ENCODE data around the gene TEAD3.
A peak's percentile ranks its signal among the peaks of the same experiment; 100 is the strongest.

TEAD3 gene

DNA sequence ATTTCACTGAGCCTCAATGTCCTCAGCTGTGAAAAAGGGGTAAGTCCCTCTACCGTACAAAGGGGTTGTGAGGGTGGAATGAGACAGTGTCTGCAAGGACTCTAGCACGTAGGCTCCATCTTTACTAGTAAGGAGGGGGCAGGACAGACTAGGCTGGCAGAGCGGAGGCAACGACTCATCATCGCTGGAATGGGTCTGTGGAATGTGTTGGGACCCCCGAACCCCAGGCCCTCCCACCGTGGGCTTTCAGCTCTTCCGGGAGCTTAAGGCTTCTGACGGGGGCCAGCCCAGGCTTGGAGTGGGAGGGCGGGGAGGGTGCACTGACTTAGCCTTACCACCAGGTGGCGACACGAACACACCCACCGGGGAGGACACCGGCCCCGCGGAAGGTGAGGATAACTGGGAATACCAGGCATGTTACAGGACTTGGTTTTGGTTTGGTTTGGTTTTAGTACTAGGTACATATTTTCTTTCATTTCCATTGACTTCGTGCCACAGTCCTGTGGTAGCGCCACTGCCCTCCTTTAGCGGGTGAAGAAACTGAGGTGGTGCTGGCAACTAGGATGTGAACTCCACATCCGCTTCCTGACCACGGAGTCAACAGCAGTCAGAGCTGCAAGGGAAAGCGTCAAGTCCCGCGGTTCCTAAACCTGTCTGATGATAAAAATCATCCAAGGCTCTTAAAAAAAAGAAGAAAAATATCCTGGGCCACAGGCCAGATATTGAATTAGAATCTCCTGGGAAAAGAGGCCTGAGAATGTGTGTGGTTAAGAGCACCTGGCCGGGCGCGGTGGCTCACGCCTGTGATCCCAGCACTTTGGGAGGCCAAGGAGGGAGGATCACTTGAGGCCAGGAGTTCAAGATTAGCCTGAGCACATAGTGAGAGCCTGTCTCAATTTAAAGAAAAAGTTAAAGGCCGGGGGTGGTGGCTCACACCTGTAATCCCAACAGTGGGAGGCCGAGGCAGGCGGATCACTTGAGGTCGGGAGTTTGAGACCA, 26.1 kb upstream of the TEAD3 start:
- peak; percentile 39 to 58 for DNase-seq (ENCODE audit: low read depth in 1 of 2, low spot score in 1 of 2)
- Histone ChIP-seq H3K27ac (replicated peaks) (no peak overlapping the region), H3K27me3 (ENCODE audit: insufficient read depth, poor library complexity, severe bottlenecking) (no peaks in the 10 kb centered on the region), H3K4me3 (replicated peaks; ENCODE audit: insufficient read depth, low read length) (peak overlapping the region; percentile 23; the same call in 1 of the 2 replicates)
- TF ChIP-seq, protein P1, sequence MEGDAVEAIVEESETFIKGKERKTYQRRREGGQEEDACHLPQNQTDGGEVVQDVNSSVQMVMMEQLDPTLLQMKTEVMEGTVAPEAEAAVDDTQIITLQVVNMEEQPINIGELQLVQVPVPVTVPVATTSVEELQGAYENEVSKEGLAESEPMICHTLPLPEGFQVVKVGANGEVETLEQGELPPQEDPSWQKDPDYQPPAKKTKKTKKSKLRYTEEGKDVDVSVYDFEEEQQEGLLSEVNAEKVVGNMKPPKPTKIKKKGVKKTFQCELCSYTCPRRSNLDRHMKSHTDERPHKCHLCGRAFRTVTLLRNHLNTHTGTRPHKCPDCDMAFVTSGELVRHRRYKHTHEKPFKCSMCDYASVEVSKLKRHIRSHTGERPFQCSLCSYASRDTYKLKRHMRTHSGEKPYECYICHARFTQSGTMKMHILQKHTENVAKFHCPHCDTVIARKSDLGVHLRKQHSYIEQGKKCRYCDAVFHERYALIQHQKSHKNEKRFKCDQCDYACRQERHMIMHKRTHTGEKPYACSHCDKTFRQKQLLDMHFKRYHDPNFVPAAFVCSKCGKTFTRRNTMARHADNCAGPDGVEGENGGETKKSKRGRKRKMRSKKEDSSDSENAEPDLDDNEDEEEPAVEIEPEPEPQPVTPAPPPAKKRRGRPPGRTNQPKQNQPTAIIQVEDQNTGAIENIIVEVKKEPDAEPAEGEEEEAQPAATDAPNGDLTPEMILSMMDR (IDR thresholded peaks at IDR 0.05; ENCODE audit: insufficient read depth, low read length), result peak; percentile 88
- no peak for TF ChIP-seq GABPA (IDR thresholded peaks at IDR 0.05; ENCODE audit: low read depth)

DNA sequence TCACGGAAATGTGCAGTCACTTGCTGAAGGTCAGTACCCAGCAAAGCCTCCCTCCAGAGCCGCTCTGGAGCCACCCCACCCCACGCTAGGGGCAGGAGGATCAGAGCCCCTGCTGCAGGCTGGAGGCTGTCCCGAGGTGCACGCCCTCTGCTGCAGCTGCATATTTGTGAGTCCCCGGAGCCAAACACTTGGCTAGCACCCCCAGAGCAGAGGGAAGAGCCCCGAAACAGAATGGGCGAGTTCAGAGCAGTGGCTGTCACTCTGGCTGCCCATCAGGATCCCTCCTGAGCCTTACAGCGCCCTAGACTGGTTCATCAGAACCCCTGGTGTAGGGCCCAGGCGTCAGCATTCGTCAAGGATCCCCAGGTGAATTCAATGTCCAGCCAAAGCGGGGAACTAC, 25.3 kb upstream of the TEAD3 start:
- DNase-seq (ENCODE audit: low read depth in 1 of 2, low spot score in 1 of 2), result no peak
- no peak overlapping the region for H3K27ac ChIP-seq (replicated peaks)
- TF ChIP-seq, protein P2, sequence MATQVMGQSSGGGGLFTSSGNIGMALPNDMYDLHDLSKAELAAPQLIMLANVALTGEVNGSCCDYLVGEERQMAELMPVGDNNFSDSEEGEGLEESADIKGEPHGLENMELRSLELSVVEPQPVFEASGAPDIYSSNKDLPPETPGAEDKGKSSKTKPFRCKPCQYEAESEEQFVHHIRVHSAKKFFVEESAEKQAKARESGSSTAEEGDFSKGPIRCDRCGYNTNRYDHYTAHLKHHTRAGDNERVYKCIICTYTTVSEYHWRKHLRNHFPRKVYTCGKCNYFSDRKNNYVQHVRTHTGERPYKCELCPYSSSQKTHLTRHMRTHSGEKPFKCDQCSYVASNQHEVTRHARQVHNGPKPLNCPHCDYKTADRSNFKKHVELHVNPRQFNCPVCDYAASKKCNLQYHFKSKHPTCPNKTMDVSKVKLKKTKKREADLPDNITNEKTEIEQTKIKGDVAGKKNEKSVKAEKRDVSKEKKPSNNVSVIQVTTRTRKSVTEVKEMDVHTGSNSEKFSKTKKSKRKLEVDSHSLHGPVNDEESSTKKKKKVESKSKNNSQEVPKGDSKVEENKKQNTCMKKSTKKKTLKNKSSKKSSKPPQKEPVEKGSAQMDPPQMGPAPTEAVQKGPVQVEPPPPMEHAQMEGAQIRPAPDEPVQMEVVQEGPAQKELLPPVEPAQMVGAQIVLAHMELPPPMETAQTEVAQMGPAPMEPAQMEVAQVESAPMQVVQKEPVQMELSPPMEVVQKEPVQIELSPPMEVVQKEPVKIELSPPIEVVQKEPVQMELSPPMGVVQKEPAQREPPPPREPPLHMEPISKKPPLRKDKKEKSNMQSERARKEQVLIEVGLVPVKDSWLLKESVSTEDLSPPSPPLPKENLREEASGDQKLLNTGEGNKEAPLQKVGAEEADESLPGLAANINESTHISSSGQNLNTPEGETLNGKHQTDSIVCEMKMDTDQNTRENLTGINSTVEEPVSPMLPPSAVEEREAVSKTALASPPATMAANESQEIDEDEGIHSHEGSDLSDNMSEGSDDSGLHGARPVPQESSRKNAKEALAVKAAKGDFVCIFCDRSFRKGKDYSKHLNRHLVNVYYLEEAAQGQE (IDR thresholded peaks at IDR 0.05; ENCODE audit: insufficient replicate concordance, low read depth), result no peak
- TF ChIP-seq GABPA (IDR thresholded peaks at IDR 0.05; ENCODE audit: low read depth), result no peak
- TF ChIP-seq, protein P1 (IDR thresholded peaks at IDR 0.05; ENCODE audit: insufficient read depth, low read length), result no peak
- TF ChIP-seq POLR2AphosphoS5 (IDR thresholded peaks at IDR 0.05; ENCODE audit: low read depth), result no peak
- TF ChIP-seq SPI1 (IDR thresholded peaks at IDR 0.05; ENCODE audit: borderline replicate concordance, low read depth), result no peak
- H3K4me3 ChIP-seq (replicated peaks; ENCODE audit: insufficient read depth, low read length), result no peak overlapping the region
- no peaks in the 10 kb centered on the region for H3K27me3 ChIP-seq (ENCODE audit: insufficient read depth, poor library complexity, severe bottlenecking)

DNA sequence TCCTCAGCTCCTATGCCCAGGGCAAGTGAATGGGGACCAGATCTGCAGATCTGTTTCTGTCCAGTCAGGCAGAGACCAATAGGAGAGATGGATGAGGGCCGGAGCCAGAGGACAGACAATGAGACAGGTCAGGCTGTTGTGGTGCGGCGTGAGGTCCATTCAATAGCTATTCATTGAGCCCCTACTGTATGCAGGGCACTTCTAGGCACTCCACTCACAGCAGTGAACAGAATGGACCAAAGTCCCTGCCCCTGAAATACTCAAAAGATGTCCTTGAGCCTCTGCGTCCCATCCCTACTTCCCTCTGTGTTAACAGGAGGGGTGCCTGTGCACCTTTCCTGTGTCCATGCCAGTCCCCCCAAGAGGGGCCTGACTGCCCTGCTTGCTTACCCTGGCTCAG, 24.4 kb upstream of the TEAD3 start:
- Histone ChIP-seq H3K27me3 (ENCODE audit: insufficient read depth, poor library complexity, severe bottlenecking) (no peaks in the 10 kb centered on the region), H3K4me3 (replicated peaks; ENCODE audit: insufficient read depth, low read length) (no peak overlapping the region), H3K27ac (replicated peaks) (no peak overlapping the region)
- TF ChIP-seq GABPA (IDR thresholded peaks at IDR 0.05; ENCODE audit: low read depth) (no peak), POLR2AphosphoS5 (IDR thresholded peaks at IDR 0.05; ENCODE audit: low read depth) (no peak), SPI1 (IDR thresholded peaks at IDR 0.05; ENCODE audit: borderline replicate concordance, low read depth) (no peak)
- TF ChIP-seq, protein P1 (IDR thresholded peaks at IDR 0.05; ENCODE audit: insufficient read depth, low read length), result no peak
- TF ChIP-seq, protein P2 (IDR thresholded peaks at IDR 0.05; ENCODE audit: insufficient replicate concordance, low read depth), result no peak
- no peak for DNase-seq (ENCODE audit: low read depth in 1 of 2, low spot score in 1 of 2)

Measured in HL-60 (cell line).